Renal pelvis (tissue), 12 donors: ENCODE measurements around the gene INTS14. TPM values are rescaled to one million over a fixed set of nuclear protein-coding genes. Genes with fewer than 3 reads are reported as not detected.

Source experiments
- DNase-seq: peaks from one replicate; pipeline ENCODE4 v3.0.0-alpha.2; 2013
- long read RNA-seq, 16 experiments: transcript quantifications; one replicate each; lab custom pipeline, GENCODE V29; 2026
- polyA plus RNA-seq, 3 donors: library from polyadenylated mRNA; unstranded; fragments of 120-200 nt; gene quantifications; one replicate each; pipeline ENCODE4 v1.2.1, GENCODE V29; 2013; ENCODE audit not compliant: insufficient read length in 3 of 3

The INTS14 gene
- polyA plus RNA-seq = 10 to 100 TPM; 48.7 to 52.5 (median 51.0) TPM
- long read RNA-seq, donor 1, transcript INTS14-201 (12 exons, 2,393 nt) = major isoform, 12 of 15 reads
- long read RNA-seq, donor 1, partial matches to known transcripts = 0 of 15 reads
- long read RNA-seq, donor 1, other reads (novel, unspliced or antisense) = 0 of 15 reads
- long read RNA-seq, donor 2, transcript INTS14-201 (12 exons, 2,393 nt) = major isoform, 6 of 11 reads
- long read RNA-seq, donor 2, partial matches to known transcripts = 0 of 11 reads
- long read RNA-seq, donor 2, other reads (novel, unspliced or antisense) = 0 of 11 reads
- long read RNA-seq, donor 3, transcript INTS14-201 (12 exons, 2,393 nt) = major isoform, 5 of 6 reads
- long read RNA-seq, donor 3, partial matches to known transcripts = 0 of 6 reads
- long read RNA-seq, donor 3, other reads (novel, unspliced or antisense) = 0 of 6 reads
- long read RNA-seq, donor 4, transcript INTS14-201 (12 exons, 2,393 nt) = major isoform, 6 of 58 reads
- long read RNA-seq, donor 4, partial matches to known transcripts = 50 of 58 reads
- long read RNA-seq, donor 4, other reads (novel, unspliced or antisense) = 0 of 58 reads
- long read RNA-seq, donor 5, partial matches to known transcripts = 0 of 6 reads
- long read RNA-seq, donor 5, other reads (novel, unspliced or antisense) = 0 of 6 reads
- long read RNA-seq, donor 6, transcript INTS14-201 (12 exons, 2,393 nt) = major isoform, 7 of 12 reads
- long read RNA-seq, donor 6, partial matches to known transcripts = 0 of 12 reads
- long read RNA-seq, donor 6, other reads (novel, unspliced or antisense) = 0 of 12 reads
- long read RNA-seq, donor 7, partial matches to known transcripts = 0 of 6 reads
- long read RNA-seq, donor 7, other reads (novel, unspliced or antisense) = 0 of 6 reads
- long read RNA-seq, donor 8, partial matches to known transcripts = 0 of 3 reads
- long read RNA-seq, donor 8, other reads (novel, unspliced or antisense) = 0 of 3 reads
- long read RNA-seq, donor 9, transcript INTS14-201 (12 exons, 2,393 nt) = major isoform, 10 of 17 reads
- long read RNA-seq, donor 9, partial matches to known transcripts = 5 of 17 reads
- long read RNA-seq, donor 9, other reads (novel, unspliced or antisense) = 0 of 17 reads
- long read RNA-seq, donor 10, transcript INTS14-201 (12 exons, 2,393 nt) = major isoform, 5 of 64 reads
- long read RNA-seq, donor 10, partial matches to known transcripts = 57 of 64 reads
- long read RNA-seq, donor 10, other reads (novel, unspliced or antisense) = 0 of 64 reads
- long read RNA-seq, donor 11, partial matches to known transcripts = 0 of 2 reads
- long read RNA-seq, donor 11, other reads (novel, unspliced or antisense) = 0 of 2 reads
- long read RNA-seq, donor 12, transcript INTS14-201 (12 exons, 2,393 nt) = major isoform, 13 of 16 reads
- long read RNA-seq, donor 12, partial matches to known transcripts = 0 of 16 reads
- long read RNA-seq, donor 12, other reads (novel, unspliced or antisense) = 0 of 16 reads
- long read RNA-seq, donor 13, partial matches to known transcripts = 0 of 5 reads
- long read RNA-seq, donor 13, other reads (novel, unspliced or antisense) = 0 of 5 reads
- long read RNA-seq, donor 14 = 0 reads
- long read RNA-seq, donor 15 = 0 reads
- long read RNA-seq, donor 16, transcript INTS14-201 (12 exons, 2,393 nt) = major isoform, 8 of 9 reads
- long read RNA-seq, donor 16, partial matches to known transcripts = 0 of 9 reads
- long read RNA-seq, donor 16, other reads (novel, unspliced or antisense) = 0 of 9 reads

DNA sequence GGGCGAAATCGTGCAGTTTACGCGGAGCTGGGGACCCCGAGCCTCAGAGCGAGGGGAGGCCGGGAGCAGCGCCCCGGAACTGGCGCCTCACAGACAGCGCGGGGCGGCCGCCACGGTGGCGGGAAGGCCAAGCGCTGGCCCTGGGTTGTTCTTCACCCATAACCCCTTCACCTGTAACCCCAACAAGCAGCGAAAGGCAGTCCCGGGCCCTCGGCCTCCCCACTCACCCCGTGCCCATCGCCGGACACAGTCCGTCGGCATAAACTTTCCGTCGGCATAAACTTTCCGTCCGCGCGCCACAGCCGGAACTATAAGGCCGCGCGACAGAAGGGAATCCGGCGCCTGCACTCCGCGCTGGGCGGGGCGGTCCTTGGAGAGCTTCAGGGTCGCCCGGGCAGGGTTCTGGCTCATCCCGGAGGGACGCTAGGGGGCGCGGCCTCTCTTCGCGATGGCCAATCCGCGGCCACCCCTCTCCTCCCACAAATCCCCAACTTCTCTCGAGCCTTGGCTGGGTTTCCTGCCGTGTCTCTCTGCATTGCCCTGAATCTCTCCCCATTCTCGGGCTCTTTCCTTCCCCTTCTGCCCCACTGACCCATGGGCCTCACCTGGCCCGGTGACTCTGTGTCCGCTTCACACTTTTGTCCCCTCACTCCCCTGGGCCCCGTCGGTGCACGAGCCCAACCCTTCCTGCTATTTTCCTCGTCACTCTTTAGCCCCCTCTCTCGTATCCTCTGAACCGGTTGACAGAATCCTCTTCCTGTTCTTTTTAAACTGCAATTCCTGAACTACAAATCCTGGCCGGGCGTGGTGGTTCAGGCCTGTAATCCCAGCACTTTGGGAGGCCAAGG, at the start of gene INTS14:
Gene INTS14 (minus strand): TSS at position 261 of the 848 bp plus-strand sequence. CDS start 3,751 bp downstream, outside the sequence.
- peak; percentile 97 for DNase-seq

DNA sequence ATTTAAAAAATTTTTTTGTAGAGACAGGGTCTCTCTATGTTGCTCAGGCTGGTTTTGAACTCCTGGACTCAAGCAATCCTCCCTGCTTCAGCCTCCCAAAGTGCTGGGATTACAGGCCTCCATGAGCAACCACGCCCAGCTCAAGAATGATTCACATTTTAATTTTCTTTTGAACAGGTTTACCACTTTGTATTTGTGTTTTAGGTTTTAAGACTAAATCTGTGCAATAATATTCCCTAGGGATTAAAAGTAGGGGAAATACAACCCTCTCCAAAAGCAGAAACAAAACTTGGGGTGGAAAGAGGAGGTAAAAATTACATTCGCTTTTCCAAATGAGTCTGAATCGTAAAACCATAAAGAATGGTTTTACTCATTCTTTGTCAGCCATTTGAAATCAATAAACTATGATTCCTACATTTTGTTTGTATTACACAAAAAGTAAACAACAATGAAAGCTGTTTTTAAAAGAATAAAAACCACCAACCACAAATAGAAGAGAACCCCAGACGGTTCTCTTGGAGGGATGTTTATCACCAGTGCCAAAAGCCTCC, 48.6 kb upstream of the INTS14 start:
- DNase-seq = no peak

DNA sequence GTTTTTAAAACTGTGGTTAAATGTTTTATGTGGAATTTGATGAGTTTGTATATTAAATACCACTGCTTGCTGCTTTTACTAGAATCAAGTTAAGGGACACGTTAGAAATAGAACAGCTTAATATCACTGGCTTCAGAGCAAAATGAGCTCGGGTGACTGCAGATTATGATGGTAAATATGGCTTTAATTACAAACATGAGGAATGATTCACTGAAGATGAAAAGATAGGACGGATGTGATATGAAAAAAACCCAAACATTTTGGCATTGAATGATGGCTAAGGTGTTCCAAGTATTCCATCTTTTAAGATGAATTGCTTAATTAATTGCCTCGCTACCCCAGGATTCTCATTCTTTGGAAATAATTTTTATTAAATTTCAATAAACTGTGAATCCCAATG, 44.5 kb upstream of the INTS14 start:
- DNase-seq = no peak

DNA sequence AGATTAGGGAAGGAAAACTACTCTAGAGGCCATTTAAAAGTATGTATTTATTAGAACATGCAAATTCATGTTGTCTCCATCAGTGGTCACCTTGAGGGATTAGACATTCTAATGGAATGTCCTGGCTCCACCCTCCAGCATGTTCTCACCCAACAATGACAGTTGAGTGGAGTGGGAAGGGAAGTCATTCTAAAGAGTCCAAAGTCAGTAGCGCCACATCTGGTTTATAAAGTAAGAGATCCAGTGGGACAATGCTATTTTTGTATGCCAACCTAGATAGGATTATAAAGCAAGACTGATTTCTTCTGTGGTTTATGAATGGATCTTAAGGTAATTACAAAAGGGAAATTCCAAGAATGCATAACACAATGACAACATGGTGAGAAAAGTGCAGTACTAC, 44.1 kb upstream of the INTS14 start:
- no peak for DNase-seq

DNA sequence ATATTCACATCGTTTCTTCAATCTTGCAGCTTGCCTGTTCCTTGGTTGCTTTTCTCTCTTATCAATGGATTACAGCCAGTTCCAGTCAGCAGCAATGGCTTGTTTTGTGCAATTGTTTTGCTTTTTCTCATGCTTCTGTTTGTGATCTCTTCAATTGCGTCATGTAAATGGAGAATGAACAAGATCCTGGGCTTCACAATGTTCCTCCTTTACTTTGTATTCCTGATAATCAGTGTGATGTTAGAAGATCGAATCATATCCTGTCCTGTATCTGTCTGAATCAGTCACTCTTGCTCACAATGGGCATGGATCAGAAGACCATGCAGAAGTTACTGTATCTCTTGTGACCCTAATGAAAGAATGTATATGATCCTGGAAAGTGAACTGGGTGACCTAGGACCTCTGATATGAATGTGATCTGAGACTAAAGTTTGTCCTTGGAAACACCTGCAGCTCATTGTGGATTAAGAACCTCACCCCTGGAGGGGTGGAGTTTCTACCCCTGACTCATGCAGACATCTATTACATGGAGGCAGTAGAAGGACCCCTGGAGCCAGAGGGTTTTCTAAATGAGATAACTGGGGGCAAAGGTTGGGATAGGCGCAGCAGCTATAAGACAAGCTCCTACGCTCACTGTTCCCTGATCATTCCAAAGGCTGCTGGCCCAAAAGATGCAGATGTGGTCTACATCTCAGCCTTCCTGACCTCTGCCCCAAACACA, 43.0 kb upstream of the INTS14 start:
- no peak for DNase-seq

DNA sequence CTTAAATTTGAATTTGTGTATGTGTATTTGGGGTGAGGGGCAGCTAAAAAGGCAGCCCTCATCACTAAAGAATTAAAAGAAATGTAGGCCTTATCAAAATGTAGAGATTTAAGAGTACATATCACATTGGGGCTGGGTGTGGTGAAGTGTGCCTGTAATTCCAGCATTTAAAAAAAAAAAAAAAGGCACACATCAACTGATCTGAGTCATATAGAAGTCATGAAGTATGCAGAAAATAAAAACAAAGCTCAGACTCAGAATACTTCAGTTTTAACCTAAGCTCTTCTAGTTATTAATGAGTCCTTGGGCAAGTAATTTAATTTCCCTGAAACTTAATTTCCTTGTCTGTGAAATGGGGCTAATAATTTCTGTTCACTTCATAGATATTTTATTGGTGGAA, 42.4 kb upstream of the INTS14 start:
- no peak for DNase-seq

DNA sequence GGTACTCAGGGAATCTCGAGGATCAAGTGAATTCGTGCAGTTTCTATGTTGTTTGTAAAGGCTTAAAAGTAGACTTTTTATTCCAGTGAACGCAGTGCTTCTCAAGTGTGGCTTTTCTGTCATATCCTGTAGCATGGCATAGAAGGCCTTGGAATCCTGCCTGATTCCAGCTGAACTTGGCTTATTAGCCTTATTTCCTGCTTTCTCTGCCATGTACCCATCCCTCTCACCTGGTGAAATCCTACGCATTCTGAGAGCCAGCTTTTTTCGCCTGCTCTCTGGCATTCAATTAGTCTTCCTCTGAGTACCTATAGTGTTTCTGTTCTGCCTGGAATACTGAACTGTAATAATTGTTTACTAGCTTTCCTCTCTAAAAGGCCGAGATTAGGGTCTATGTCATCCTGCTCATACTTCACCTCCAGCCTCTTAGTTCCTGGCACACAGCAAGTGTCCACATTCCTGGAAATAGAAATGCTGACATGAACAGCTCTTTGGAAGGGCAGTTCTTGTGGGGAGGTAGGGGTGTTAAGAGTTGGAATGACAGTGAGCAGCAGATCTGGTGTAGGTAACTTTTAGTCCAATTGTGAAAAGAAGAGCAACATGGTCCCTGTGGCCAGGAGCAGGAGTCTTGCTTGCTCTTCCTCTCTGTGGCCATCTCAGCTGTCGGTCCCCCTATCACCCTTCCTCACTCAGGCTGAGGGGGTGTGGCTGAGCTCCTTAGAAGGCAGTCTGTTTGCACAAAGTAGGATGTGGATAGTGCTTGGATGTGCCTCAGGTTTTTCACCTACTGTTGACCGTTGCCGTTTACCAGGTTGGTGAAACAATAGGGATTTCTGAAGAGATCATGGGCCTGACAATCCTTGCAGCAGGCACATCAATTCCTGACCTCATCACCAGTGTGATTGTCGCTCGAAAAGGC, 41.2 kb upstream of the INTS14 start:
- no peak for DNase-seq

DNA sequence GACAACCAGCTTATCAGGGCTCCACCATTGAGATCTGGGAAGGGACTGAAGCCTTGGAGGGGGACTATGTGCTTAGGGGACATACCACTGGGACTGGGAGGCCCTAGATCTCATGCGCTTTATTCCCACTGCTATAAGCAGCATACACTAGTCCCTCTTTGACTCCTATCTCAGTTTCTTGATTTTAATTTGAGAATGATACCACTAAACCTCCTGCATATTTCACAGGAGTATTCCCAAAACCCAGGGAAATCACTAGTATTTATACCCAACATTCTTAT, 40.1 kb upstream of the INTS14 start:
- no peak for DNase-seq

DNA sequence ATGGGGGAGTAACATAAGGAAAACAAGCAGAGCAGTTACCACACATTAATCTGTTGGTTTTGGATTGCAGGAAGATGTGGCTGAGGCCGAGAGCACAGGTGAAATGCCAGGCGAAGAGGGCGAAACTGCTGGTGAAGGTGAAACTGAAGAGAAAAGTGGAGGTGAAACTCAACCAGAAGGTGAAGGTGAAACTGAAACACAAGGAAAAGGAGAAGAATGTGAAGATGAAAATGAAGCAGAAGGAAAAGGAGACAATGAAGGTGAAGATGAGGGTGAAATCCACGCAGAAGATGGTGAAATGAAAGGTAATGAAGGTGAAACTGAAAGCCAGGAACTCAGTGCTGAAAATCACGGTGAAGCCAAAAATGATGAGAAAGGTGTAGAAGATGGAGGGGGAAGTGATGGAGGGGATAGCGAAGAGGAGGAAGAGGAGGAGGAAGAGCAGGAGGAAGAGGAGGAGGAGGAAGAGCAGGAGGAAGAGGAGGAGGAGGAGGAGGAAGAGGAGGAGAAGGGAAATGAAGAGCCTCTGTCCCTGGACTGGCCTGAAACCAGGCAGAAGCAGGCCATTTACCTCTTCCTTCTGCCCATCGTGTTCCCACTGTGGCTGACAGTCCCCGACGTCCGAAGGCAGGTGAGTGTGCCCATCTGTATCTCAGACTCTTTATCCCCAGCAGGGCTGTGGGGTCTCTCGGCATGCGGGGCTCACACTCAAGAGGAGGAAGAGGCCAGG, 39.5 kb upstream of the INTS14 start:
- DNase-seq = no peak

DNA sequence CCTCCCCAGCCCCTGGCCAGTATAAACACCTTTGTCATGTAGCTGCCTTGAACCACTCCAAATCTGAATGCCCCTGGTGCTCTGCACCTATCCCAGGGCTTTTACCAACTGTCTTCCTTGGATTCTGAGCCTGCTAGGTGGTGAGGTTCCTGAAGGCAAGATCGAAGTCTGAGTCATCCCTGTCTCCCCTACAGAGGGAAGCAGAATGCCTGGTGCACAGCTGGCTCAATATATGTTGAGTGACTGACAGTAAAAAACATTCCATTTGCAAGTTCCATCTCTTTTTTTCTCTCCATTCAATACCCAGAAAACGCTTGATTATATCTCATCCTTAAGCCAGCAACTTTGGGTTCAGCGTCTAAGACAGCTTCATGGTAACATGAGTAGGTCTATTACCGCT, 35.6 kb upstream of the INTS14 start:
- DNase-seq = no peak

DNA sequence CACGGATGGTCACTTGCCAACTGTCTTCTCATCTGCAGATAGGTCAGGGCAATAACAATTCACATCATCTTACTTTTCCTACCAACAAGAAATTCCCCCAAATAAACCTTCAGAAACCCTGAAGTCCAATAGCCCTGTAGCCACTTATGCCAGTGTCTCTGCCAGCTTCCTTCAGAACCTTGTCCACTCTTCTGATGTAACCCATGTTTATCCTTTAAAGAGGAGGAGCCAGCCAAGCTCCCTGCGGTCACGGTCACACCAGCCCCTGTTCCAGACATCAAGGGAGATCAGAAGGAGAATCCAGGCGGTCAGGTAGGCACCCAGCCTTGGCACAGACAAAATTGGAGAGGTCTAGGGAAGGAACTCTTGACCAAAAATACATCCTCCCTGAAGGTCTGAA, 34.5 kb upstream of the INTS14 start:
- no peak for DNase-seq

DNA sequence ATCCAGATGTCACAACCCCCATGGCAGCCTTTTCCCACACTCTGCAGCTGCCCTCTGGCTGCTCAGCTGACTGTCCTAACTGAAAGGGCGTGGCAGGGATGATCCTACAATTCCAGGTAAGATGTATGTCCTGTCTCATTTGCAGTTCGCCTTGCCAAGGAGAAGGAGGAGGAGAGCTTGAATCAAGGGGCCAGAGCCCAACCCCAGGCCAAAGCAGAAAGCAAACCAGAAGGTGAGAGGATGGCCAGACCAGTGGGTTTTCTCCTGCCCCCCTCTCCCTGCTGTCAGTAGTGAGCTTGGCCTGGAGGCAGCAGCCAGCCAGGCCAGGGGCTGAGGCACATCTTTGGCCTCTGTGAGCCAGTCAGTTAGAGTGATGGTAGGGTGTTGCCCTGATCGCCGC, 33.4 kb upstream of the INTS14 start:
- no peak for DNase-seq

DNA sequence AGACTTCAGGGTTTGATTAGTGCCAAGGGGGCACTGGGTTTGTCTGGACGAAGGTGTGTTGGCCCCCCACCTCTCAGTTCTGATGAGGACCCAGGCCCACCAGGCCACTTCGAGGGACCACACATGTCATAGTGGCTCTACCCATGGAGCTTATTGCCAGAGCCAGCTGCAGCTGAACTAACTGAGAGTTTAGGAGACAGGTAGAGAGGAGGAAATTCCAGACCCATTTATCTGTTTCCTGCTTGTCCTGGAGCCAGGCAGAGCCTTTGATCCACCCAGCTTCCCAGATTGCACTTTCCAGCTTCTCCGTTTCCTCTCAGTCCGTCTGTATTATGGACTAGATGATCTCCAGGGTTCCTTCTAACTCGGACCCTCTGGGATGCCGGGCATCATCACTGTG, 31.7 kb upstream of the INTS14 start:
- DNase-seq = no peak

DNA sequence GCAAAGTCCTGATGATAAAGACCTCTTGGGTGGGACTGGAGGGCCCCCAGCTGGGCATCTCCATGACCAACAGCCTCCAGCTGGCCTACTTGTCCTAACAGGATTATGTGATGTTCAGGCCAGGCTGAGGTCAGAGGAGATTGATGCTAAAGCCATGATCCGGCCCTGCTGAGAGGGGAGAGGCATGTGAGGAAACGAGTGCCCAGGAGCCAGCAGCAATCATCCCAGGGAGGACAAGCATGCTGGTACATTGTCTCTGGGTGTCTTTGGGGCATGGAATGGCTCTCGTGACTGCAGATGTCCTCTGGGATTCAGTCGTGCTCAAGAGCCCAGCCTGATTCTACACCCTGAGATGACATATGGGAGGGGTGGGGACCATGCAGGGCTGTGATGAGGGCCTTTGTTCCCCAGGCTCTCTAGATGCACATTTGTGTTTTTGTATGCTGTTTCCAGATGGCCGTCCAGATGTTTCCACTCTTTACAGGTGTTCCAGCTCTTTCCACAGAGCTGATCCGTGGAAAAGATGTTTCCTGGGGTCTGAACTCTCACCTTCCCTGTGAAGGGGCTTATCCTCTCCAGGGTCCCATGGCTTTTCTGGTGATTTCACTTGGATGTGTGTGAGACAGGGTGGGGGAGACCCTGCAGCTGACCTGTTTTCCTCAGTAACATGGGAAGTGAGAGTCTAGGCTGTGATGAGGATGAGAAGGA, 31.0 kb upstream of the INTS14 start:
- no peak for DNase-seq

DNA sequence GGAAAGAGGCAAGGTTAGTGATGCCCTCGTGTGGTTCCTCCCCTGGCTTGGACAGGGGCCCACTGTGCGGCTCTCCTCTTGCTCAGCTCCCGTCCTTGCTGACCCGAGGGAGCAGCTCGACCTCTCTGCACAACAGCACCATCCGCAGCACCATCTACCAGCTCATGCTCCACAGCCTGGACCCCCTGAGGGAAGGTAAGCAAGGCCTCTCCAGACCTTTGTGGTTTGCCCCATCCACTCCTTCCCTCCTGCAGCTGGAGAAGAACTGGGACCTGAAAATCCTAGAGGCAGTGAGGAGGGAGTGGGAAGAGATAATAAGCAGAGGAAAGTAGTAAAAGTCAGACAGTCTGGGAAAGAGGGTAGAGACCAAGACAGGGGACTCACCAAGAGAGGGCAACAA, 28.6 kb upstream of the INTS14 start:
- DNase-seq = no peak

DNA sequence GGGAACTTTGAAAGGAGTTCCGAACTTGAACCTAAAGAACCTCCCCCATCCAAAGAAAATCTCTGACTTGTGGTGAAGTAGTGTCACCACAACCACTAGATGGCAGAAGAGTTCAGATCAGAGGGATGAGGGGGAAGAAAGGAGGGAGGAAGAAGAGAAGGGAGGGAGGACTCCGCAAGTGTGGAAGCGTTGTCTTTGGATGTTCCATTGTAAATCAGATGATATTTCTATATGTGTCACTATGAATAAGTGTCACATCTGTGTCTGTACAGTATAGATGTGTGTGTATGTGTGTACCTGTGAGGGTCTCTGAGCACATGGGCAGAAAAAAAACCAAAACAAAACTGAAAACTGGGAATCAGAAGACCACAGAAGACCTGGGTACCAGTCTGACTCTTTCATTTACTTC, 27.8 kb upstream of the INTS14 start:
- peak; percentile 78 for DNase-seq

DNA sequence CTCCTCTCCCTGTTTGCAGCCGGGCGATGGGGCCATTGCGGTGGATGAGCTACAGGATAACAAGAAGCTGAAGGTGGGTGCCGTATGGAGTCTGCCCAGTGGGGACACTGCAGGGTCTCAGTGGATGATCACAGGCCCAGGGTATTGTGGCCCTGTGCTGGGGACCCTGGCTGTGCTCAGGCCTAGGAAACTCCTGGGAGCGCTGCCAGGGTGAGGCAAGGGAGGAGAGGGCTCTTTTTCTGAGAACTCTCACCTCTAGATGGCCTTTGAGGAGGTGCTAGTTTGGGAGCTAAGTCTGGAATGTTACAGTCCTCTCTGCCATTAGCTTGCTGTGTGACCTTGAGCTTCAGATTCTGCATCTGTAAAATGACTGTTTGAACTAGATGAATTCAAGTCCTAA, 27.2 kb upstream of the INTS14 start:
- no peak for DNase-seq
